ENCODE data around the gene FES.
"Not testable (repeated sequence)": the region's sequence is repeated elsewhere in the genome, so short reads cannot be mapped to it uniquely, and the experiment has no call there.

Gene FES

DNA sequence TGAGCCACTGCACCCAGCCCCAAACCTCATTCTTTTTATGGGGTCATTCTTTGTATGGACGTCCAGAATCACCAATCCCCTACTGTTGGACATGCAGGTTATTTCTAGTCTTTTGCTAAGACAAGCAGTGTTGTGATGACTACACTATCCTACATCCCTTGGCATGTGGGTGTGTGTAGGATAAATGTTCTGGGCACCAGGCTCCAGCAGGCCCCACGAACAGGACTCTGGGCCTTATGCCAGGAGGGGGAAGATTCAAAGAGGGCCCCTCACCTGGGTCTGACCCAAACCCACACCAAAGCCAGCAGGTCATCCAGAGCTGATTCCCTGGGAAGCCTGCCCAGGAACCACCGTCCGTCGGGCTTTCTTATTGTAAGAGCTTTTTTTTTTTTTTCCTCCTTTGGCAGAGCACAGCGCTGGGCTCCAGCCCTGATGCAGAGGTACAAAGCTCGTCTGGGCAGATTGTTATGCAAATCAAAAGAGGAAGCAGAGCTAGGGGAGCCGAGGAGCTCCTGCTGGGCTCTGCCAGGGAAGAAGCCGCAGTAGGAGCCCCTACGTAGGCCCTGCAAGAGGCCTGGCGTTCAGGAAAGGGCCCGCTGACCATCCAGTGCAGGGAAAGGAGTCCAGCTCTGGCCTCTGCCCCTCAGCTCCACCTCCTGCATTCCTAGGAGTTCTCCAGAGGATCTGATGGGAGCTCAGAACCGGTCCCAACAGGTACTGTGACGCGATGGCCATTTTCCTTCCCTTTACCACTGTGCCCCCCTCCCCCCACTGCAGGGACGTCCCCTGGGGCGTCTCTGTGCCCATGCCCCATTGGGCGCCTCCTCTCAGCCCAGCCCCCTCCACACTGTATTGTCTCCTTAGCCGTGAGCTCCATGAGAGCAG is 44.9 kb upstream of the FES start:
- TF ChIP-seq, protein P1, sequence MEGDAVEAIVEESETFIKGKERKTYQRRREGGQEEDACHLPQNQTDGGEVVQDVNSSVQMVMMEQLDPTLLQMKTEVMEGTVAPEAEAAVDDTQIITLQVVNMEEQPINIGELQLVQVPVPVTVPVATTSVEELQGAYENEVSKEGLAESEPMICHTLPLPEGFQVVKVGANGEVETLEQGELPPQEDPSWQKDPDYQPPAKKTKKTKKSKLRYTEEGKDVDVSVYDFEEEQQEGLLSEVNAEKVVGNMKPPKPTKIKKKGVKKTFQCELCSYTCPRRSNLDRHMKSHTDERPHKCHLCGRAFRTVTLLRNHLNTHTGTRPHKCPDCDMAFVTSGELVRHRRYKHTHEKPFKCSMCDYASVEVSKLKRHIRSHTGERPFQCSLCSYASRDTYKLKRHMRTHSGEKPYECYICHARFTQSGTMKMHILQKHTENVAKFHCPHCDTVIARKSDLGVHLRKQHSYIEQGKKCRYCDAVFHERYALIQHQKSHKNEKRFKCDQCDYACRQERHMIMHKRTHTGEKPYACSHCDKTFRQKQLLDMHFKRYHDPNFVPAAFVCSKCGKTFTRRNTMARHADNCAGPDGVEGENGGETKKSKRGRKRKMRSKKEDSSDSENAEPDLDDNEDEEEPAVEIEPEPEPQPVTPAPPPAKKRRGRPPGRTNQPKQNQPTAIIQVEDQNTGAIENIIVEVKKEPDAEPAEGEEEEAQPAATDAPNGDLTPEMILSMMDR (IDR thresholded peaks at IDR 0.05; ENCODE audit: low read depth, low read length) = no peak
- H3K4me3 ChIP-seq (ENCODE audit: low read depth, low read length) = no peak overlapping the region

DNA sequence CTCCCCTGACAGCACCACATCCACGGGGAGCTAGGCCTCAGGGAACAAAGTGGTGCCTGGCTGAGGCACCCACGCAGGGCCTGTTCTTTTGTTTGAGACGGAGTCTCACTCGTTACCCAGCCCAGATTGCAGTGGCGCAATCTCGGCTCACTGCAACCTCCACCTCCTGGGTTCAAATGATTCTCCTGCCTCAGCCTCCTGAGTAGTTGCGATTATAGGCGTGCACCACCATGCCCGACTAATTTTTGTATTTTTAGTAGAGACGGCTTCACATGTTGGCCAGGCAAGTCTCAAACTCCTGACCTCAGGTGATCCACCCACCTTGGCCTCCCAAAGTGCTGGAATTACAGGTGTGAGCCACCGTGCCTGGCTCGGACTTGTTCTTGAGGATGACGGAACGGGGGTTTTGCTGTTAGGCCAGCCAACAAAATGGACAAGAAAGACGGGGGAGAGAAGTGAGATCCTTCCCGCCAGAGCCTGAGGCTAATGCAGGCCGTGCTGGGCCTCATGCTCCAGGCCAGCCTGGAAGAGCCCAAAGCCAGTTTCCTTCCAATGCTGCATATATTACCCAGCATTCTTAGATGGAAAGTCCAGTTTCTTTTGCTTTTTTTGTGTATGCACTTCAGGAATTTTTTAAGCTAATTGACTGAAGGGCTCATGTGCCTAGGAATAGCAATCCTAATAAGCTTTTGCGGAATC is 44.0 kb upstream of the FES start:
- no peak overlapping the region for H3K4me3 ChIP-seq (ENCODE audit: low read depth, low read length)
- TF ChIP-seq, protein P1 (IDR thresholded peaks at IDR 0.05; ENCODE audit: low read depth, low read length) = no peak

DNA sequence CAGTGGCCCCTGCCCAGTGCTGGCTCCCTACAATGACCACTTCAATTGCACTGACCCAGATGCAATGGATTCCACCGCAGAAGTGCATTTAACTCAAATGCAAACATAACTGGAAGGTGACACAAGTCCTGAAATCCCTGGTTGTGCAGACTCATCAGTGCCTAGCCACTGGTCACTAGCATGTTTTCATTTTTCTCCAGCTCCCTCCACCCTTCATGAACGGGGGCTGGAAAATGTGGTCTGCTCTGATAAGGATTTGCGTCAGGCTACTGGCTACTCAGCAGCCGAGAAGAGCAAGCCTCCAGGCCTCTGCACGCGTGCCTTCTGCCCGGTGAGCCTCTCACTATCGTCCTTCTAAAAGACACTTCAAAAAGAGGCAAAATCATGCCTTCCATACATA is 43.4 kb upstream of the FES start:
- H3K4me3 ChIP-seq (ENCODE audit: low read depth, low read length) = no peak overlapping the region
- TF ChIP-seq, protein P1 (IDR thresholded peaks at IDR 0.05; ENCODE audit: low read depth, low read length) = no peak

DNA sequence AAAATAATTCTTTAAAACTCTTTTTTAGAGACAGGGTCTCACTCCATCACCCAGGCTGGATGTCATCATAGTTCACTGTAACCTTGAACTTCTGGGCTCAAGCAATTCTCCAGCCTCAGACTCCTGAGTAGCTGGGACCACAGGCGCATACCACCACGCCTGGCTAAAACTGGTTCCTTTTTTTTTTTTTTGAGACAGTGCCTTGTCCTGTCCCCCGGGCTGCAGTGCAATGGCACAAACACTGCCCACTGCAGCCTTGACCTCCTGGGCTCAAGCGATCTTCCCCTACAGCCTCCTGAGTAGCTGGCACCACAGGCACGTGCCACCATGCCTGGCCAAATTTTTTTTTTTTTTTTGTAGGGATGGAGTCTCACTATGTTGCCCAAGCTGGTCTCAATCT is 39.6 kb upstream of the FES start:
- H3K4me3 ChIP-seq (ENCODE audit: low read depth, low read length) = no peak overlapping the region
- TF ChIP-seq, protein P1 (IDR thresholded peaks at IDR 0.05; ENCODE audit: low read depth, low read length) = no peak

DNA sequence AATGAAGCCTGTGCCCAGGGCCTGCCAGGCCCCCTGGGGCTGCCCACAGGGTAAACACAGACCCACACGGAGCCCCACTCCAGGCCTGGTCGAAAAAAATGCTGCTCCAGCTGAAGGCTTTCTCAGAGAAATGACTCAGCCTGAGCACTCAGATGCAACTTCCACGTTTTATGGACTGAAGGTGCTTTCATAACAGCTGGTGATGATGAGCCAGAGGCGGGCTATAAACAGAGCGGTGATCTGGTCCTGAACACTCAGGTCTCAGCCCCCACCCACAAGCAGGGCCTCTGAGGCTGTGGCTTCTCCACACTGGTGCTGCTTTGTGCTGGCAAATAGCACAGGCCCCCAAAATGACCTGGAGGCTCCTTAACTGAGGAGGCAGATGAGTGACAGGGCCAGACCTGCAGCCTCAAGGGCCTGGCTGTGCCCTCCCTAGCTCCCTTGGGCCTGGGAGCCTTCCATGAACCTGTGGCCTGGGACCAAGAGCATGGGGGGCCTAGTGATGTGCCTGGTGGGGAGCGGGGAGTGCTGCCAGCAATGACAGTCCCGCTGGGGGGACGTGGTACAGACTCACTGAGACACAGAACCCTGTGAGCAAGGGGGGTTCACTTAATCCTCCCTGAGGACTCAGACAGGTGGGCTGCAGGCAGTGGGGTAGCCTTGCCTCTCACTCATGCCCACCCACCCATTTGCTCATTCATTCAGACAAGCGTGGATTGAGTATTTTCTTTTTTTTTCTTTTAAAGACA is 38.9 kb upstream of the FES start:
- no peak overlapping the region for H3K4me3 ChIP-seq (ENCODE audit: low read depth, low read length)
- TF ChIP-seq, protein P1 (IDR thresholded peaks at IDR 0.05; ENCODE audit: low read depth, low read length) = no peak

DNA sequence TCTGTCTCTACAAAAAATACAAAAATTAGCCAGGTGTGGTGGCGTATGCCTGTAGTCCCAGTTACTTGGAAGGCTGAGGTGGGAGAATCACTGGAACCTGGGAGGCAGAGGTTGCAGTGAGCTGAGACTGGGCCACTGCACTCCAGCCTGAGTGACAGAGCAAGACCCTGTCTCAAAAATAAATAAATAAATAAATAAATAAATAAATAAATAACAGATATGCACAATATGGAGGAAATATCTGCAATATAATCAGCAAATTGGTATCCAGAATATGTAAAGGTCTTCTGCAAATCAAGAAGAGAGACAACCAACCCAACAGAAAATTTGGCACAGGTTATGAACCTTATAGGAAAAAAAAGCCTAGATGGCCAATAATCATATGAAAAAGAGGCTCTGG is 34.9 kb upstream of the FES start:
- H3K4me3 ChIP-seq (ENCODE audit: low read depth, low read length) = not testable (repeated sequence)

DNA sequence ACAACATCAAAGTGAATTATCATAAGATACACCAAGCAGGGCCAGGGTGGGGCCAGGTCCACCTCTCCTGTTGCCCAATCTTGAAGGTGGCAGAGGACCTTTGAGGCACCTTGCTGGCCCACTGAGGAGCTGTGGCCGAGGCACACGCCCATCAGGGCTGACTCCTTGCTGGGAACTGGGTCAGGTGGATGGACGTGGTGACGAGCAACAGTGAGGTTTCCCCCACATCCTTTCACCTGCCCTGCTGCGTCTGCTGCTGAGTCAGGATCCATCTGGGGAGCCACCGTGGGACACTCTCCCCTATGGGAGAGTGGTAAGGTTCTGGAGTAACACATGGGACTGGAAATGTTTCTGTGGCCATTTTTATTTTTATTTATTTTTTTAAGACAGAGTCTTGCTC is 33.2 kb upstream of the FES start:
- no peak overlapping the region for H3K4me3 ChIP-seq (ENCODE audit: low read depth, low read length)
- TF ChIP-seq, protein P1 (IDR thresholded peaks at IDR 0.05; ENCODE audit: low read depth, low read length) = no peak
